Astrocyte of the hippocampus (primary cell): Measurements from ENCODE around the gene PAX8.
"Not testable (repeated sequence)": the region's sequence is repeated elsewhere in the genome, so short reads cannot be mapped to it uniquely, and the experiment has no call there.

Experiments
- DNase-seq: peaks from one replicate; pipeline ENCODE4 v3.0.0; 2011; ENCODE audit warnings: low read depth, low spot score

The PAX8 gene

GRCh38 chr2:113288674-113289149 is 10.0 kb upstream of the PAX8 start:
- DNase-seq = not testable (repeated sequence)

- not testable (repeated sequence) for DNase-seq
Measured at GRCh38 chr2:113288117-113288673, 9.5 kb upstream of the PAX8 start.

- DNase-seq = no peak
Measured at GRCh38 chr2:113285816-113286215, 7.1 kb upstream of the PAX8 start.

DNA sequence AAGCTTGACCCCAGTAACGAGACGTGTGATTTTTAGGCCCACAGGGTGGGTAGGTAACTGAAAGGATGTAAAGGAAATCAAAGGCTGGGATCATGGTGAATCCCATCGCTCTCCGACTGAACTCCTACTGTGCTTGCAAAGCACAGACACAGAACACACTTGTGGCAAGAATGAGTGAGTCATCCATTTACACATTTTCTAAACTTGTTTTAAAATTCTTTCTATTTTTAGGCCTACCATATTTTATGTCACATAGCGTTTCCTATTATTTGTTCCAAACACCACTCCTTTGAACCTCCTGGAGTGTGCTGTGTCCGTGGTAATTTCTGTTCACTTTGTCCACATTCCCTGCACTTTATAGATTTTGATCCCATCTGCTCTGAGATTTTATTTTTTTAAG is 6.3 kb upstream of the PAX8 start:
- peak; percentile 69 for DNase-seq

DNA sequence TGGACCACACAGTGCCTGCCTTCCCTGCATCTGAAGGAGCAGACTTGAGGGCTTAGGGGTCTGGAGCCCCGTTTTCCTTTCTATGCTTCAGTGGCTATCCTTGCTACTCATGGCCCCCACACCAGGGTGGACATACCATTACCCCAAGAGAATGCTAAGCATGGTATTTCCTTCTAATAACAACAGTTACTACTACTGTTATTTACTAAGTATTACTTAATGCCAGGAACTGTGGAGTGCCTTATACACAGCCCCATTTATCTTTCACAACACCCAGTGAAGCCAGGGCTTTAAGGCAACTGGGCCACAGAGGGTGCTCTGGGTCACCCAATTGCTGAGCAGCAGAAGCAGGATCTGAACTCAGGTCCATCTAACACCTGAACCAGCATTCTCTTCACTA is 5.8 kb upstream of the PAX8 start:
- DNase-seq = no peak

GRCh38 chr2:113283704-113284284 is 5.1 kb upstream of the PAX8 start:
- peak; percentile 97 for DNase-seq

DNA sequence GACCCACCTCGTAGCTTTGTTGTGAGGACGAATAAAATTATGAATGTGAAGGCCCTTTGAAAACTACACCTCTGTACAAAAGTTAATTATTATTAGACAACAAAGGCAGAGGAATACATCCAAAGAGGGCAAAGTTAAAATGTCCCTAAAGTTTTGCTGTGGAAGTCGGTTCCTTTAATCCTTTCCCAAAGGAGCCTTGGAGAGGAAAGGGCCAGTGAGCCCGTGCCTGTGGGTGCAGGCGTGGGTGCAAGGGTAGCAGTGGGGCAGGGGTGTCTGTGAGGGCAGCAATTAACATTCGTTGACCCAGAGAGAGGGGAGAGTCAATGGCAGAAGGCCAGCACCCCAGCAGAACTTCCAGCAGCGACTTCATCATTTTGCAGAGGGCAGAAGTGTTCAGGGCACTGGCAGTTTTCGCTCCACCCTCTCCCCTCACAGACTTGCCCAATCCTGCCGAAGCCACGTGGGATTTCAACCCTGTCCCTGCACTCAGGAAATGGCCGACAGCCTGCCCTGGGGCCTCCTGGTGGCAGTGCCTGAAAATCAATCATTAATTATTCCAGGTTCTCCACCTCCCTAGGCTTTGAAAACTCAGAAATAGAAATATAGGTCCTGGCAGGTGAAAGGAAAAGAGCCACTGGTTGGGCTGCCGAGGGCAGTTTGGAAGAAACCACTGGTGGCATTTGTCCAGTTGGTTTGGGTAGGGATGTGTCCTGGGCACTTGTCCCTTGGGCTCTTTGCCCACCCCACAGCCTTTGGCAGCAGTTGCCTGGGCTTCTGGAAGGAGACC is 4.2 kb upstream of the PAX8 start:
- DNase-seq = peak; percentile 81

DNA sequence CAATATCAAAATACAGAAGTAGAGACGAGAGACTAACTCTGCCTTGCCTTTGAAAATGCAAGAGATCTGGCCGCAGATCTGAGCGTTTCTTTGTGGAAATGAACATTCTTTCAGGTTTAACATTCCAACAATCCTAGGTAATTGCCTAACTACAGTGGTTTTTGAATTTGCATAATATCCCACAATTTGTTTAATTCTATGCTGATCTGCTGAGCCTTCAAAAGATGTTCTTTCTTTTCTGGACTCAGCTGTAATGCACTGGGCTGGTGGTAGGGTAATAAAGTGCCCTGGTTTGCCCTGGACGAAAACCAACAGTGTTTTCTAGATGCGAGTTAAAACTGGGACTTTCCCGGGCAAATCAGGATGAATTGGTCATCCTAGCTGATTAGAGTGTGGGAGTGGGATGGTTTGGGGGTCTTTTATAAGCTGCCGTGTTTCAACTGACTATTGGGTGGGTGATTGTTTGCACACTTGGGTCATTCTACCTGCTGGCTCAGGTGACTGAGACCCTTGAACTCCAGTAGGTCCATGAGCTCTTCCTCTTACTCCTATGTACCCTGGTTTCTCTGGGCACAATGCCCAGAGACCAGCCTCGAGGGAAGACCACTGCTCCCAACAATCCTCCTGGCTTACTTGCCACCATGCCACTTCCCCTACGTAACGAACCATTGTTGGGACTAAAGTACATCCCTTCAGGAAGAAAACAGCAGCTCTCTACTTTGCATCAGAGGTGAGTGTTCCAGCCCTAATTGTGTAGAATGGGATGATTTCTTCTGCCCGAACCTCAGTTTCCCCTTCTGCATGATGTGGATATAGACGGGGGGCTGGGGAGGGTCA is 3.4 kb upstream of the PAX8 start:
- DNase-seq = peak; percentile 92

DNA sequence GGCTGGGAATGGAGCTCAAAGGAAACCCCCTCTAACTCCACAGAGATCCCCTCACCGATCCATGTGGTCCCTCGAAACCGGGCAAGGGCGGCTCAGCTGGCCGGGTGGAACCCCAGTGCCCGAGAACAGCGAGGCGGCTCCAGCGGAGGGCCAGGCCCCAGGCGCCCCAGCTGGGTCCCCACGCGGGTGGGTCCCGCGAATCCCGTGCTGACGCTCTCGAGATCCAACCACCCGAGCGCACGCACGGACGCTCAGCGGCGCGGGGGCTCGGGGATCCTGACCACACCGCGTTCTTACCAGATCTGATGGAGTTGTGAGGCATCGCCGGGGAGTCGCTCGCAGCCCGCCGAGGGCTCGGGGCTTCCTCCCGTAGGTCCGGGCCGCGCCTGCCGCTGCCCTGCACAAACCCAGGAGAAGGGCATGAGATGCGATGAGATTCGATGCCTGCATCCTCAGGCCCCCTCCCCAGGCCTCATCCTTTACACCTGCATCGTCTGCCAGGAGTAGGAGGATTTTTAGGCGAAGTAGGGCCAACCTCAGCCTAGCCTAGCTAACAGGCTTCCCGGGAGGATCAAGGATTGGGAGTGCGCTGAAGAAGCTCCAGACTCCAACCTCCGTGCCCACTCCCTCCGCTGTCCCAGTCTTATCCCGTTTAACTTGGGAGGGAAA is 514 bp downstream of the PAX8 start:
- no peak for DNase-seq

- no peak for DNase-seq
Measured at GRCh38 chr2:113277474-113278072, 1.1 kb downstream of the PAX8 start.

DNA sequence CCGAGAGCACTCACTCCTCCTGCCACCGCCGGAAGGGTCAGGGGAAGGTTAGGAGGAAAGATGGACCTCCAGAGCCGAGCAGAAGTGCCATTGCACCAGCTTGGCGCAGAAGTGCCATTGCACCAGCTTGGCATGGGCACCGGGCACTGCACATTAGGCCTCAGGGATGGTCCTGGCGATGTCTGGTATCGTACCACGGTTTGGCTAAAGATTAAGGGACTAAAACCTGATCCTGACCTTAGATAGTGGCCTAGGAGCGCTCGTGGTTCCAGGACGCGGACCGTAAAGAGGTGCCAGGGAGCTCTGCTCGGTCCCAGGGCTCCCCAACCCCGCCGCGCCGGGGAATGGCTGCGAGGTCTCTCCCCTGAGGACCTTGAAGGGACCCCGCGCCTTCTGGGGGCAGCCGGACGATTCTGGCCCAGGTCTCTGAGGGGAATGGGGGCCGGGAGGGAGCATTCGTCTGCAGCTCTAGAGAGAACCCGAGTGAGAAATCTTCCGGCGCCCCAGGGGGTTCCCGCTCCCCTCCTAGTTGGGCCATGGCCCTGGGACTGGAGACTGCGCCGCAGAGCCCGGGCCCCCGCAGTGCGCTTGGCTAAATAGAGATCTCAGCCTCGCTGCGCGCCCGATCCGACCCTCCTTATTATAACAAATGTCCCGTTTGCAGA is 1.8 kb downstream of the PAX8 start:
- no peak for DNase-seq

- DNase-seq = no peak
Measured at GRCh38 chr2:113276216-113276760, 2.4 kb downstream of the PAX8 start.

DNA sequence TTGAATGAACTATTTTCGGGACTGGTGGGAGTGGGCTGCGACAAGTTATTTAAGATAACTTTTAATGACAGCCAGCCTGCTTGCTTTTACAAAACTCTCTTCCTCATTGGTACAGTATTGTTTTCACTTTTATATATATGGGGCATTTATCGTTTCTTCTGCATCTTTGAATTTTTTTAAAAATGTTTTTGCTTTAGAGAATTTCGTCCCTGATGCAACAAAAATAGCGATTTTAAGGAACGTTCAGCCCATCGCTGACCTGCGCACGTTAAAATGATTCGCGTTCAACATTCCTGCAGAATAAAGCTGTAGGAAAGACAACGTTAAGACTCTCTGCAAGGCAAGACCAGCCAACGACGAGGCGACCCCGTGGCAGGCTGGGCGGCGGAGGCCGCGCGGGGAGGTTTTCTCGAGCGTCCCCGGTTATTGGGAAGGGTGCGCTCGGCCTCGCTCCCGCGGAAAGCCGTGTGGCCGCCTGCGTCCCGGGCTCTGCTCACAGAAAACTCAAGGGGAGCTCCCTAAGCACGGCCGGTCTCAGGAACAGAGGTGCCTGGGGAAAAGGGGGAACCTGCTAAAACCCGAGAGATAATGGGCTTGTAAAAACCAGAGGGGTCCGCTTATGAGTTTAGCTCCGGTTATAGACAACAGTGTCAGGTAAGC is 3.0 kb downstream of the PAX8 start:
- DNase-seq = no peak

GRCh38 chr2:113274432-113274831 is 4.3 kb downstream of the PAX8 start:
- DNase-seq = no peak

- DNase-seq = no peak
Measured at GRCh38 chr2:113273981-113274380, 4.7 kb downstream of the PAX8 start.

- peak; percentile 61 for DNase-seq
Measured at GRCh38 chr2:113273027-113273551, 5.6 kb downstream of the PAX8 start.

- DNase-seq = no peak
Measured at GRCh38 chr2:113272477-113272876, 6.2 kb downstream of the PAX8 start.

GRCh38 chr2:113268621-113269360 is 9.9 kb downstream of the PAX8 start:
- no peak for DNase-seq

DNA sequence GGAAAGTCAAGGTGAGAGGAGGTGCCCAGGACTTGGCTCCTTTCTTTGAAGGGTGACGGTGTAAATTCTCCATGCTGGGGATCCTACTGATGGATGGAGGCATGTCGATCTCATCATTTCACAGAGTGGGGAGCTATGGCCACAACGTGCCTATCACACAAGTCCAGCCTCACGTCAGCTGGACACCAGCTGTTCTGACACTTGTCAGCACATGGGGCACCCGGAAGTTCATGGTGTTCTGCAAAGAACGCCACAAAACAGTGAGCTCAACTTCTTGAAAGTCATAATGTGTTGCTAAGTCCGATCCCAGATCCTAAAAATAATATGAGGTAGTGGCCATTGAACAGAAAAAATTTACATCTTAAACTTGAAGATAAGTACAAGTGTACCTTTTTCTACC is 12.3 kb downstream of the PAX8 start:
- DNase-seq = no peak
